ENCODE measurements around the gene LRTM2. TPM values are rescaled to one million over a fixed set of nuclear protein-coding genes. Genes with fewer than 3 reads are reported as not detected.

Gene LRTM2
- total RNA-seq, 3 donors from 2014 or later (not counting 1 experiment from before 2014, with no cell fraction given) = not detected

DNA sequence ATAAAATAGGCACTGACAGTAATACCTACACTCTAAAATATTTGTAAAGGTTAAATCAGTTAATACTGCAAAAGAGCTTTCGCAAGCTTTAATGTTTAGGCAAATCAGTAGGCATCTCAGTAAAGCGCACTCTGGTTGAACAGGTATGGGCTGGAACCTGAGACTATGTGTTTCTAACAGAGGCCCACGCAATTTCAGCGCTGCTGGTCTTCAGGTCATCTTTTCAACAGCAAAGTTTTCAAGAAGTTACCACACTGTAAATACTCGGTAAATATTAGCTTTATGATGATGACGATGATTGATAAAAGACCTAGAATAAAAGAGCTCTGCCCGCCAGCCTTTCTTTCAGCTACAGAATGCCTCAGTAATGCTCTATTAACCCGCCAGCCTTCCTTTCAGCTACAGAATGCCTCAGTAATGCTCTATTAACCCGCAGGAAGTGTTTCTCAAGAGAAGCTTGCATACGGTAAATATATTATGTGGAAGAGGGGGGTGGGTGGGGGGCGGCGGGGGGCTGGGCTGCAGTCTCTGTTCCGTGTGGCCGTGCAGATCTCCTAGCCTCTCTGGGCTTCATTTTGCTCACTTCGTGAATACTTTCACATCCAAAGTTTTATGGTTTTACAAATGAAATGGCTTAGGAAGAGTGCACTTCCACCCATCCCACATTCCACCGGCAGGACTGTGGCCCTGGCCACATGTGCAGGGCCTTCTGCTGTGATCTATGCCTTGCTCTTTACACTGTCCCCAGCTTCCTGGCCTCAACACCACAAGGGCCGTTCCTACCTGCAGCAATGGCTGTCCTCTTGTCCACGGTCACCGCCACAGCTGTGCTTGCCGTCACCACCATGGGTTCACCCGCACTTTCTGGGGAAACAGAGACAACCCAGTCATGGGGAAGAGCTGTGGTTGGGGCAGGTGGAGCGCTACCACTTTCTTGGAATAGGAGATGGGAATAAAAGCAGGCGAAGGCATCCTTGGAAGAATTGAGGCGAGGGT, 19.9 kb downstream of the LRTM2 start:
- WGBS (ENCODE audit: insufficient coverage) = 82% methylated on average over 19 of the region's 24 CpGs

DNA sequence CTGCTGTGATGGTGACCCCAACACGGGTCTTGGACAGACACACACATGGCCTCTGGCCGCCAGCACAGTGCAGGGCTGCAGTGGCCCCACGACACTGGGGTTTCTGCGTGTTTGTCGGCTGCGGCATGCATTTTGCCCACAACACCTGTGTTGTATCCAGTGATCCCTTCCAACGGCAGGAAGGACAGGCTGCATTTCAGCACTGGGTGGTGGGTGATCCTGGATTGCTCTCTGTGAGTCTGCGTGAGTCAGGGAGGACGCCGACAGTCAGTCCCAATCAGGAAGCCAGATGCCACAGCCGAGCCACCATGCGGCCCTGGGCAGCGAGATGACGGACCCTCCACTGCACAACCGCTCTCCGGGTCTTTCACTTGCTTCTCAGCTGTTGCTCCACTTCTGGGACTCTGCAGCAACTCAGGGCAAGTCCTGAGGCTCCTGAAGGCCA, 20.6 kb downstream of the LRTM2 start:
- Histone ChIP-seq H3K36me3 (ENCODE audit: control insufficient read depth, insufficient read depth, low read length) (no peaks in the 10 kb centered on the region), H3K9me3 (ENCODE audit: control insufficient read depth, insufficient read depth, low read length) (no peaks in the 10 kb centered on the region), H3K27ac (ENCODE audit: low read length) (no peak overlapping the region), H3K4me1 (ENCODE audit: control insufficient read depth, insufficient read depth, low read length) (peaks cover 3% of the 10 kb centered on the region), H3K4me3 (ENCODE audit: low read length) (no peak overlapping the region), H3K27me3 (ENCODE audit: control insufficient read depth, insufficient read depth, low read length) (no peaks in the 10 kb centered on the region)
- TF ChIP-seq, protein P1, sequence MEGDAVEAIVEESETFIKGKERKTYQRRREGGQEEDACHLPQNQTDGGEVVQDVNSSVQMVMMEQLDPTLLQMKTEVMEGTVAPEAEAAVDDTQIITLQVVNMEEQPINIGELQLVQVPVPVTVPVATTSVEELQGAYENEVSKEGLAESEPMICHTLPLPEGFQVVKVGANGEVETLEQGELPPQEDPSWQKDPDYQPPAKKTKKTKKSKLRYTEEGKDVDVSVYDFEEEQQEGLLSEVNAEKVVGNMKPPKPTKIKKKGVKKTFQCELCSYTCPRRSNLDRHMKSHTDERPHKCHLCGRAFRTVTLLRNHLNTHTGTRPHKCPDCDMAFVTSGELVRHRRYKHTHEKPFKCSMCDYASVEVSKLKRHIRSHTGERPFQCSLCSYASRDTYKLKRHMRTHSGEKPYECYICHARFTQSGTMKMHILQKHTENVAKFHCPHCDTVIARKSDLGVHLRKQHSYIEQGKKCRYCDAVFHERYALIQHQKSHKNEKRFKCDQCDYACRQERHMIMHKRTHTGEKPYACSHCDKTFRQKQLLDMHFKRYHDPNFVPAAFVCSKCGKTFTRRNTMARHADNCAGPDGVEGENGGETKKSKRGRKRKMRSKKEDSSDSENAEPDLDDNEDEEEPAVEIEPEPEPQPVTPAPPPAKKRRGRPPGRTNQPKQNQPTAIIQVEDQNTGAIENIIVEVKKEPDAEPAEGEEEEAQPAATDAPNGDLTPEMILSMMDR (IDR thresholded peaks at IDR 0.05) = no peak
- no peak overlapping the region for H3K4me3 Mint-ChIP-seq
- DNase-seq (no peak), ATAC-seq (no peak)
- WGBS (ENCODE audit: insufficient coverage) = 95% methylated on average over 16 of the region's 16 CpGs
- intact Hi-C loops (cut with micrococcal nuclease) = no loop called here
- no peaks in the 10 kb centered on the region for H3K9me3 Mint-ChIP-seq
- H3K27ac Mint-ChIP-seq = no peak overlapping the region
- no peaks in the 10 kb centered on the region for H3K4me1 Mint-ChIP-seq
- peaks cover 0 to 4% of the 10 kb centered on the region in 2 donors for H3K27me3 Mint-ChIP-seq (ENCODE audit: low read depth in 2 of 2)
- H3K36me3 Mint-ChIP-seq = no peaks in the 10 kb centered on the region

More for the DNA sequence above, 19.9 kb downstream of the LRTM2 start:
- intact Hi-C loops (cut with micrococcal nuclease) = no loop called here
- DNase-seq (no peak), ATAC-seq (no peak)
- Histone ChIP-seq H3K9me3 (ENCODE audit: control insufficient read depth, insufficient read depth, low read length) (no peaks in the 10 kb centered on the region), H3K27ac (ENCODE audit: low read length) (no peak overlapping the region), H3K27me3 (ENCODE audit: control insufficient read depth, insufficient read depth, low read length) (no peaks in the 10 kb centered on the region), H3K4me3 (ENCODE audit: low read length) (no peak overlapping the region), H3K36me3 (ENCODE audit: control insufficient read depth, insufficient read depth, low read length) (no peaks in the 10 kb centered on the region), H3K4me1 (ENCODE audit: control insufficient read depth, insufficient read depth, low read length) (peaks cover 3% of the 10 kb centered on the region)
- no peaks in the 10 kb centered on the region for H3K9me3 Mint-ChIP-seq
- H3K36me3 Mint-ChIP-seq = no peaks in the 10 kb centered on the region
- peaks cover 0 to 3% of the 10 kb centered on the region in 2 donors for H3K27me3 Mint-ChIP-seq (ENCODE audit: low read depth in 2 of 2)
- no peaks in the 10 kb centered on the region for H3K4me1 Mint-ChIP-seq
- H3K27ac Mint-ChIP-seq = no peak overlapping the region
- TF ChIP-seq, protein P1 (IDR thresholded peaks at IDR 0.05) = no peak
- H3K4me3 Mint-ChIP-seq = no peak overlapping the region

DNA sequence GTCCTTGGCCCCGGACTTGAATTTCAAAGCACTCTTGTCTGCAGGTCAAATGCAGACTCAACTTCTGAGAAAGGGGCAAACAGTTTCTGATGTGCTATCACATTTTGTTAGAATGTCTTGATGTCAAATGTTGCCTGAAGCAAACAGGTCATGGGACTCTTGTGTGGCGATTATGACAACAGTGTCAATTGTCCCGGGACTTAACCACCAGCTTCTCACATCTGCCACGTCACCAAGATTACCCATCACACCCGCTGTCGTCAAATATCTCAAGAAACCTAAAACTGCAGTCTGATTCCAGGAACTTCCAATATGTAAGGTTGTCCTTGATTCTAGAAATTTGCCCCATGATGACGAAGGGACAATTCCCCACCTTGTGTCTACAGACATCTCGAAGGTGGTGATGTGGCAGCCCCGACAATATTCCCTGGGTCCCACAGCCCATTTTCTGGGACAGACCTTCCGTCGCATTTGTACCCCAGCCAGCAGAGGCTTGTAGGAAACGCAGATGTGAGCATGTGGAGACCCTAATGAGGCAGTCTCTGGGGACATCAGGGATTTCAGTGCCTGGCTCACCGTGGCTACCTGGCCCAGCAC, 21.3 kb downstream of the LRTM2 start:
- Histone ChIP-seq H3K9me3 (ENCODE audit: control insufficient read depth, insufficient read depth, low read length) (no peaks in the 10 kb centered on the region), H3K27me3 (ENCODE audit: control insufficient read depth, insufficient read depth, low read length) (no peaks in the 10 kb centered on the region), H3K4me1 (ENCODE audit: control insufficient read depth, insufficient read depth, low read length) (peaks cover 3% of the 10 kb centered on the region), H3K4me3 (ENCODE audit: low read length) (no peak overlapping the region), H3K36me3 (ENCODE audit: control insufficient read depth, insufficient read depth, low read length) (no peaks in the 10 kb centered on the region), H3K27ac (ENCODE audit: low read length) (no peak overlapping the region)
- no peak overlapping the region for H3K27ac Mint-ChIP-seq
- H3K9me3 Mint-ChIP-seq = no peaks in the 10 kb centered on the region
- WGBS (ENCODE audit: insufficient coverage) = 84% methylated on average over 13 of the region's 13 CpGs
- DNase-seq = no peak
- H3K36me3 Mint-ChIP-seq = no peaks in the 10 kb centered on the region
- TF ChIP-seq, protein P1 (IDR thresholded peaks at IDR 0.05) = no peak
- no peaks in the 10 kb centered on the region for H3K4me1 Mint-ChIP-seq
- H3K4me3 Mint-ChIP-seq = no peak overlapping the region
- H3K27me3 Mint-ChIP-seq (ENCODE audit: low read depth in 2 of 2) = peaks cover 0 to 5% of the 10 kb centered on the region in 2 donors
- no peak for ATAC-seq
- intact Hi-C loops (cut with micrococcal nuclease) = no loop called here
